ENCODE results near the gene TUBG2. TPM values are rescaled to one million over a fixed set of nuclear protein-coding genes. Genes with fewer than 3 reads are reported as not detected.

TUBG2 gene
- total RNA-seq, 1 donor from 2014 or later = 18.7 TPM

DNA sequence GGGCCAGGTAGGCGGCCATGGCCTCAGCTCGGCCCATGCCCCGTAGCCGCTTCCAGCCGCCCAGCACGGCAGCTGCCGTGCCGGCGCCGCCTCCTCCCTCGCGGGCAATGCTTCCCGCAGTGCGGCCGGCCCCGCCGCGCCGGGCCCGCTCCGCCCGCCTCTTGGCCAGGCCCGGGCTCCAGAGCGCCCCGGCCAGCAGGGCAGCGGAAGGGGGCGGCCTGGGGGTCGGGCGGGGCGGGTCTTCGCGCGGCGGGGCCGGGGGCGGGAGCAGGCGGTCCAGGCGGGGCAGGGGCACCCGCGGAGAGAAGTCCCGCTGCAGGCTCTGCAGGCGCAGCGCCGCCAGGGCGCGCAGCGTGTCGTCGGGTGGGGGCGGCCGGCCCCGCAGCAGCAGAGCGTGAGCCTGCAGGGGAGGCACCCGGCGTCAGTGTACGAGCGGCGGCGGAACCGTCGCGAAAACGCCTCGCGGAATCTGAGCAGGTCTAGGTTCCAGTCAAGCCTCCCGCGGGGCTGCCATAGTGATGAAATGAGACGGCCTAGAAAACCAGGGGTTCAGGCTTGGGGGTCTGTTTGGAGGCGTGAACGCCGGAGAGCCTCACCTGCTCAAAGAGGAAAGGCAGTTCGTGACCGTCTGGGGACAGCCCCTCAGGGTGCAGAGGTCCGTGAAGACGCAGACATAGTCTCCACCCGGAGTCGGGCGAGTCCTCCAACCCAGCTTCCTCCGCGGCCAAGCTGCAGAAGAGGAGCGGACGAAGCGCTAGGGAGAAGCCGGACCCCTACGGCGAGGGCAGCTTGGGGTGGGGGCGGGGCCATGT is 11.1 kb downstream of the TUBG2 start:
- peaks cover 20% of the 10 kb centered on the region for H3K36me3 Mint-ChIP-seq (ENCODE audit: low read depth)
- peak overlapping the region; percentile 80 for H3K4me3 Mint-ChIP-seq
- no peak for TF ChIP-seq CTCF (conservative IDR thresholded peaks at IDR 0.05)
- H3K27me3 Mint-ChIP-seq (ENCODE audit: low read depth) = peaks cover 19% of the 10 kb centered on the region
- no peaks in the 10 kb centered on the region for H3K9me3 Mint-ChIP-seq
- H3K27ac Mint-ChIP-seq (ENCODE audit: unreplicated experiment) = no peak overlapping the region
- no peak for DNase-seq (ENCODE audit: low read depth, low spot score)
- peaks cover 18% of the 10 kb centered on the region for H3K4me1 Mint-ChIP-seq

GRCh38 chr17:42670789-42671657 is 11.9 kb downstream of the TUBG2 start:
- Mint-ChIP-seq H3K27me3 (ENCODE audit: low read depth) (peaks cover 20% of the 10 kb centered on the region), H3K36me3 (ENCODE audit: low read depth) (peaks cover 17% of the 10 kb centered on the region), H3K4me3 (peak overlapping the region; percentile 80), H3K9me3 (no peaks in the 10 kb centered on the region), H3K4me1 (peaks cover 18% of the 10 kb centered on the region), H3K27ac (ENCODE audit: unreplicated experiment) (no peak overlapping the region)
- DNase-seq (ENCODE audit: low read depth, low spot score) = no peak
- no peak for TF ChIP-seq CTCF (conservative IDR thresholded peaks at IDR 0.05)

GRCh38 chr17:42672038-42672437 is 13.0 kb downstream of the TUBG2 start:
- peak overlapping the region; percentile 64 for H3K4me3 Mint-ChIP-seq
- no peaks in the 10 kb centered on the region for H3K9me3 Mint-ChIP-seq
- H3K36me3 Mint-ChIP-seq (ENCODE audit: low read depth) = peaks cover 10% of the 10 kb centered on the region
- H3K4me1 Mint-ChIP-seq = peaks cover 20% of the 10 kb centered on the region
- DNase-seq (ENCODE audit: low read depth, low spot score) = no peak
- H3K27me3 Mint-ChIP-seq (ENCODE audit: low read depth) = peaks cover 22% of the 10 kb centered on the region
- no peak overlapping the region for H3K27ac Mint-ChIP-seq (ENCODE audit: unreplicated experiment)
- no peak for TF ChIP-seq CTCF (conservative IDR thresholded peaks at IDR 0.05)

- Mint-ChIP-seq H3K4me3 (peak overlapping the region; percentile 72), H3K9me3 (no peaks in the 10 kb centered on the region), H3K27me3 (ENCODE audit: low read depth) (peaks cover 22% of the 10 kb centered on the region), H3K36me3 (ENCODE audit: low read depth) (peaks cover 9% of the 10 kb centered on the region), H3K27ac (ENCODE audit: unreplicated experiment) (no peak overlapping the region), H3K4me1 (peaks cover 31% of the 10 kb centered on the region)
- no peak for DNase-seq (ENCODE audit: low read depth, low spot score)
- TF ChIP-seq CTCF (conservative IDR thresholded peaks at IDR 0.05) = no peak
Measured at GRCh38 chr17:42673266-42673884, 14.3 kb downstream of the TUBG2 start.
